Prostate gland (tissue), 2 donors: ENCODE data around the gene PPP4C. TPM values are rescaled to one million over a fixed set of nuclear protein-coding genes. Genes with fewer than 3 reads are reported as not detected.
"Not testable (repeated sequence)": the region's sequence is repeated elsewhere in the genome, so short reads cannot be mapped to it uniquely, and the experiment has no call there.

Source experiments
- DNase-seq: peaks from one replicate; pipeline ENCODE4 v3.0.0-alpha.2; 2019; ENCODE audit warnings: low spot score
- H3K27ac ChIP-seq, 2 donors: fragments of 200-600 bp; sonication (generic); 2 replicates each; pipeline ENCODE4 v1.5.1; 2017 to 2019
- H3K27me3 ChIP-seq: fragments of 200-600 bp; sonication (generic); replicated peaks from 2 replicates; pipeline ENCODE4 v1.5.1; 2019; ENCODE audit not compliant: insufficient read depth
- H3K36me3 ChIP-seq, 2 donors: fragments of 200-600 bp; sonication (generic); 1 replicate in 1 of 2; 2 replicates in 1 of 2; pipeline versions ENCODE4 v1.5.1 to v1.8.1; 2017 to 2019
- H3K4me1 ChIP-seq: fragments of 200-600 bp; sonication (generic); replicated peaks from 2 replicates; pipeline ENCODE4 v1.5.1; 2019
- H3K4me3 ChIP-seq, 2 donors: fragments of 200-600 bp; sonication (generic); 2 replicates each; pipeline ENCODE4 v1.5.1; 2017 to 2019
- H3K9me3 ChIP-seq: fragments of 200-600 bp; sonication (generic); 2 replicates; pipeline ENCODE4 v1.5.1; 2017
- CTCF ChIP-seq, 4 experiments: fragments of 200-600 bp in 2 of 4; fragments of 450-650 bp in 2 of 4; sonication (generic) in 2 of 4; IDR thresholded peaks; 1 replicate in 3 of 4; 2 replicates in 1 of 4; pipeline ENCODE4 v1.5.1; 2016 to 2019; ENCODE audit warnings: antibody characterized with exemption in 4 of 4, mild to moderate bottlenecking in 2 of 4, moderate library complexity in 2 of 4
- POLR2A ChIP-seq: fragments of 450-650 bp; IDR thresholded peaks from one replicate; pipeline ENCODE4 v1.6.1; 2016; ENCODE audit warnings: antibody characterized with exemption, mild to moderate bottlenecking
- POLR2AphosphoS5 ChIP-seq: sonication (generic); formaldehyde crosslinking; IDR thresholded peaks from one replicate; pipeline ENCODE4 v1.6.1; 2017; ENCODE audit warnings: antibody characterized with exemption
- WGBS: methylation state at CpG from one replicate; pipeline ENCODE4 v1.1.5; 2018; 5-methylcytosine and 5-hydroxymethylcytosine counted together
- intact Hi-C: fragments of 100-400 bp; cut with DNase I; formaldehyde crosslinking; loops from one replicate; pipeline ENCODE4 v1.14.2; 2022
- total RNA-seq, 2 donors: library from RNA; depleted of rRNA; stranded (reverse); fragments of >200 nt; gene quantifications; one replicate each; pipeline ENCODE4 v1.1.0, GENCODE V29; 2016

PPP4C gene
- total RNA-seq, 2 donors from 2014 or later, result 67.8 to 85.4 TPM

DNA sequence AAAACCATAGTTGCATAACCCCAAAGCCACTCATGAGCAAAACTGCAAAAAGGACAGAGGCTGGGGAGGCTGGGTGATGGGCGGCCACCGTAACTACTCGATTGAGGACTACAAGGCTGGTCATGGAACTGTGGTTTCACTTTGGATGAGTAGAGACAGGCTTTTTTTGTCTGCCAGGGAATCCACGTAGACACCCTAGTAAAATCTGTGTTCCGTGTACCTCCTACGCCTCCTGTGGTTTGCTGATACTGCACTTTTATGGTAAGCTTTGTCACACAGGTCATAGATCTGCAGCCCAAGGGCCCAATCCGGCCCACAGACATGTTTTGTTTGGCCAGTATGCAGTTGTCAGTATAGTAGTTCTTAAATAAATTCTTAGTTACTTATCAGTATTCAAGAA is 42.5 kb upstream of the PPP4C start:
- TF ChIP-seq POLR2A (no peak), CTCF (IDR thresholded peaks at IDR 0.05) (no peak), POLR2AphosphoS5 (no peak)
- DNase-seq, result no peak
- Histone ChIP-seq H3K9me3 (no peaks in the 10 kb centered on the region), H3K4me3 (no peak overlapping the region), H3K27me3 (peaks cover 11% of the 10 kb centered on the region), H3K4me1 (peaks cover 5% of the 10 kb centered on the region), H3K36me3 (no peaks in the 10 kb centered on the region), H3K27ac (no peak overlapping the region)
- 48% methylated on average over 7 of the region's 7 CpGs for WGBS
- intact Hi-C loops, result no loop called here

- no peak overlapping the region for H3K4me3 ChIP-seq
- intact Hi-C loops, result no loop called here
- H3K9me3 ChIP-seq, result no peaks in the 10 kb centered on the region
- TF ChIP-seq POLR2A (no peak), CTCF (IDR thresholded peaks at IDR 0.05) (no peak), POLR2AphosphoS5 (no peak)
- H3K27ac ChIP-seq, result no peak overlapping the region
- no peaks in the 10 kb centered on the region for H3K36me3 ChIP-seq
- no peak for DNase-seq
- H3K4me1 ChIP-seq, result no peaks in the 10 kb centered on the region
- 74% methylated on average over 5 of the region's 5 CpGs for WGBS
- H3K27me3 ChIP-seq, result no peaks in the 10 kb centered on the region
Measured at GRCh38 chr16:30040221-30040620, 35.6 kb upstream of the PPP4C start.

DNA sequence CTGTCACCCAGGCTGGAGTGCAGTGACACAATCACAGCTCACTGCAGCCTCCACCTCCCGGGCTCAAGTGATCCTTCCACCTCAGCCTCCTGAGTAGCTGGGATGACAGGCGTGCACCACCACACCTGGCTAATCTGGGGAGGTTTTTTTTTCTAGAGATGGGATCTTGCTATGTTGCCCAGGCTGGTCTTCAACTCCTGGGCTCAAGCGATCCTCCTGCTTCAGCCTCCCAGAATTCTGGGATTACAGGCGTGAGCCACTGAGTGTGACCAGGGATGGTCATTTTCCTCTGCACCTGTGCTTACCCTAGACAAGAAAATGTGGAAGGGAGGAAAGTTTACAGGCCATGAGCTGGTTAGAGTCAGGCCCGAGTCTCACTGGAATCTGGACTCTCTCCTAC is 35.1 kb upstream of the PPP4C start:
- not testable (repeated sequence) for H3K27me3 ChIP-seq

GRCh38 chr16:30041841-30042240 is 34.0 kb upstream of the PPP4C start:
- H3K4me3 ChIP-seq, result no peak overlapping the region
- H3K9me3 ChIP-seq, result no peaks in the 10 kb centered on the region
- DNase-seq, result no peak
- TF ChIP-seq CTCF (IDR thresholded peaks at IDR 0.05) (peak in 3 of 4 experiments; percentile 20 to 43 (median 28)), POLR2A (no peak)
- 29% methylated on average over 5 of the region's 5 CpGs for WGBS
- no peak overlapping the region for H3K27ac ChIP-seq
- no peaks in the 10 kb centered on the region for H3K27me3 ChIP-seq
- no peaks in the 10 kb centered on the region for H3K36me3 ChIP-seq
- no peaks in the 10 kb centered on the region for H3K4me1 ChIP-seq
- intact Hi-C loops, result no loop called here

More for the DNA sequence above, 35.1 kb upstream of the PPP4C start:
- DNase-seq, H3K9me3 ChIP-seq, H3K36me3 ChIP-seq, H3K4me1 ChIP-seq, H3K4me3 ChIP-seq, intact Hi-C loops, H3K27ac ChIP-seq: not testable (repeated sequence)
- WGBS, result 89% methylated on average over 5 of the region's 5 CpGs

DNA sequence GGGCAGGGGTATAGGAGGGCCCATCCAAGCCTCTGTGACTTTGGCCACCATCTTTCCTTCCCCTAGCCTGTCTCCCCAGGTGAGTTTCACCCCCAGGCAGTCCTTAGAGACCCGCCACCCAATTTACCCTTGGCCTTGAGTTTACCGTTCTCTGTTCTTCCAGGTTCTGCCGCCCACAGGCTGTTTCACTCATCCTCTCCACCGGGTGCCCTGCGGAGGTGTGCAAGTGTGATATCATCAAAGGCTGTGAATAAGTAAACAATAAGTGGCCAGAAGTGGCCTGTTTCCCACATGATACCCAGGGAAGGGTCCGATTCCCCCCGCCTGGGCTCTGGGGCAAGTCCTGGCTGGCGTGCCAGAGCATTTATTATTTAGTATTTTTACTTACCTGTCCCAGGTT is 29.6 kb upstream of the PPP4C start:
- intact Hi-C loops, result no loop called here
- Histone ChIP-seq H3K36me3 (no peaks in the 10 kb centered on the region), H3K27me3 (no peaks in the 10 kb centered on the region), H3K9me3 (no peaks in the 10 kb centered on the region), H3K27ac (no peak overlapping the region), H3K4me1 (no peaks in the 10 kb centered on the region), H3K4me3 (no peak overlapping the region)
- WGBS, result 42% methylated on average over 8 of the region's 8 CpGs
- no peak for DNase-seq
- TF ChIP-seq POLR2A (no peak), POLR2AphosphoS5 (no peak), CTCF (IDR thresholded peaks at IDR 0.05) (no peak)
